Spleen (tissue), 11 donors: ENCODE measurements around the gene CEP76. TPM values are rescaled to one million over a fixed set of nuclear protein-coding genes. Genes with fewer than 3 reads are reported as not detected.

ENCODE experiments used
- DNase-seq: peaks from one replicate; pipeline ENCODE4 v3.0.0-alpha.2; 2020
- H3K27ac ChIP-seq, 8 donors: fragments of 200-600 bp; sonication (generic) in 7 of 8; 1 replicate in 4 of 8; 2 replicates in 4 of 8; pipeline versions ENCODE4 v1.5.0 to v1.8.0; 2016 to 2021; ENCODE audit warnings: inconsistent platforms in 4 of 8, mild to moderate bottlenecking in 4 of 8, moderate library complexity in 1 of 8
- H3K27me3 ChIP-seq, 7 donors: fragments of 200-600 bp; sonication (generic) in 6 of 7; replicated peaks in 1 of 7; 1 replicate in 4 of 7; 2 replicates in 3 of 7; pipeline versions ENCODE4 v1.5.0 to v1.8.0; 2016 to 2021; ENCODE audit warnings: inconsistent platforms in 3 of 7, mild to moderate bottlenecking in 1 of 7
- H3K36me3 ChIP-seq, 6 donors: fragments of 200-600 bp; sonication (generic) in 5 of 6; 1 replicate in 4 of 6; 2 replicates in 2 of 6; pipeline versions ENCODE4 v1.5.0 to v1.8.0; 2016 to 2021; ENCODE audit warnings: inconsistent platforms in 2 of 6
- H3K4me1 ChIP-seq, 6 donors: fragments of 200-600 bp; sonication (generic) in 5 of 6; 1 replicate in 3 of 6; 2 replicates in 3 of 6; pipeline versions ENCODE4 v1.5.0 to v1.8.0; 2016 to 2021; ENCODE audit warnings: inconsistent platforms in 3 of 6
- H3K4me3 ChIP-seq, 8 donors: fragments of 200-600 bp; sonication (generic) in 7 of 8; 1 replicate in 4 of 8; 2 replicates in 4 of 8; pipeline versions ENCODE4 v1.5.0 to v1.8.0; 2016 to 2021; ENCODE audit warnings: inconsistent platforms in 4 of 8, mild to moderate bottlenecking in 4 of 8, moderate library complexity in 2 of 8
- H3K9me3 ChIP-seq, 8 donors: fragments of 200-600 bp; sonication (generic) in 7 of 8; 1 replicate in 4 of 8; 2 replicates in 4 of 8; pipeline versions ENCODE4 v1.5.0 to v1.8.0; 2016 to 2021; ENCODE audit warnings: inconsistent platforms in 4 of 8
- CTCF ChIP-seq, 11 experiments: fragments of 200-600 bp in 7 of 11; fragments of 450-650 bp in 4 of 11; sonication (generic) in 4 of 11; IDR thresholded peaks in 8 of 11; conservative IDR thresholded peaks in 3 of 11; 1 replicate in 7 of 11; 2 replicates in 4 of 11; pipeline versions ENCODE4 v1.4.0 to v1.8.0; 2016 to 2021; ENCODE audit warnings: antibody characterized with exemption in 11 of 11, inconsistent platforms in 4 of 11, mild to moderate bottlenecking in 1 of 11
- POLR2A ChIP-seq, 3 donors: fragments of 450-650 bp; IDR thresholded peaks; one replicate each; pipeline ENCODE4 v1.5.1; 2017; ENCODE audit warnings: antibody characterized with exemption in 3 of 3, mild to moderate bottlenecking in 1 of 3
- POLR2AphosphoS5 ChIP-seq, 3 donors: sonication (generic); formaldehyde crosslinking; IDR thresholded peaks; one replicate each; pipeline ENCODE4 v1.5.1; 2017; ENCODE audit warnings: antibody characterized with exemption in 3 of 3
- WGBS, 5 donors: extraction: QIAGEN DNeasy Blood & Tissue Kit in 3 of 5; methylation state at CpG; one replicate each; pipeline versions ENCODE4 v1.1.5 to v1.1.7; 2013 to 2018; 5-methylcytosine and 5-hydroxymethylcytosine counted together
- intact Hi-C: fragments of 100-400 bp; cut with DNase I; formaldehyde crosslinking; loops from one replicate; pipeline ENCODE4 v1.15.0; 2023; ENCODE audit warnings: low total_unique reads
- polyA plus RNA-seq, 3 donors: library from polyadenylated mRNA; stranded (reverse); fragments of 200-250 nt; gene quantifications; one replicate each; pipeline ENCODE4 v1.2.1, GENCODE V29; 2013
- total RNA-seq, 7 donors: library from RNA; depleted of rRNA in 3 of 7; stranded (reverse); fragments of >200 nt in 3 of 7; fragmentation: NEBNext Ultra II Directional in 4 of 7; extraction: Animal tissue kit (Norgen Biotek cat#: 25700) in 4 of 7; gene quantifications; one replicate each; pipeline versions ENCODE4 v1.1.0 to v1.2.1, GENCODE V29; 2016 to 2021
- donor health status: healthy with polysubstance abuse.
- donor health status: DM: no; HTN: no; CAD: no; lungs with moderate emphysema.
- donor health status: DM: no; HTN: no; CAD: no.
- donor health status: Bipolar disorder and iron deficiency.
- donor health status: healthy.
- donor health status: DM: no; HTN: no; CAD: no.
- donor health status: DM: yes; HTN: yes; CAD: no.

CEP76 gene
- total and polyA plus RNA-seq, 10 donors = 1.5 to 21.2 (median 6.3) TPM

GRCh38 chr18:12637901-12638643 is 64.5 kb downstream of the CEP76 start:
- no peaks in the 10 kb centered on the region for H3K27me3 ChIP-seq
- H3K36me3 ChIP-seq = no peaks in the 10 kb centered on the region
- DNase-seq = no peak
- TF ChIP-seq POLR2A (IDR thresholded peaks at IDR 0.05) = no peak
- TF ChIP-seq CTCF (IDR thresholded peaks at IDR 0.05 in 8 of 11, conservative IDR thresholded peaks at IDR 0.05 in 3 of 11) = no peak
- TF ChIP-seq POLR2AphosphoS5 (IDR thresholded peaks at IDR 0.05) = no peak
- intact Hi-C loops = no loop called here
- no peaks in the 10 kb centered on the region for H3K9me3 ChIP-seq
- 86 to 94% (median 92%) methylated on average over 4 of the region's 4 CpGs for WGBS, 5 donors
- no peaks in the 10 kb centered on the region for H3K4me1 ChIP-seq
- H3K4me3 ChIP-seq = no peak overlapping the region
- H3K27ac ChIP-seq = no peak overlapping the region

- TF ChIP-seq POLR2AphosphoS5 (IDR thresholded peaks at IDR 0.05) (no peak), CTCF (IDR thresholded peaks at IDR 0.05 in 8 of 11, conservative IDR thresholded peaks at IDR 0.05 in 3 of 11) (no peak), POLR2A (IDR thresholded peaks at IDR 0.05) (no peak)
- no peak for DNase-seq
- no peak overlapping the region for H3K4me3 ChIP-seq
- H3K27ac ChIP-seq = no peak overlapping the region
- H3K36me3 ChIP-seq = no peaks in the 10 kb centered on the region
- no peaks in the 10 kb centered on the region for H3K4me1 ChIP-seq
- intact Hi-C loops = no loop called here
- H3K9me3 ChIP-seq = no peaks in the 10 kb centered on the region
- WGBS, 5 donors = 82 to 89% (median 85%) methylated on average over 3 of the region's 3 CpGs
- no peaks in the 10 kb centered on the region for H3K27me3 ChIP-seq
These were observed 65.1 kb downstream of the CEP76 start for GRCh38 chr18:12637393-12637792.

- intact Hi-C loops = no loop called here
- Histone ChIP-seq H3K36me3 (no peaks in the 10 kb centered on the region), H3K4me1 (no peaks in the 10 kb centered on the region), H3K27ac (no peak overlapping the region), H3K9me3 (peaks cover 0 to 6% (median 0%) of the 10 kb centered on the region in 8 donors), H3K4me3 (no peak overlapping the region), H3K27me3 (no peaks in the 10 kb centered on the region)
- TF ChIP-seq POLR2A (IDR thresholded peaks at IDR 0.05) (no peak), CTCF (IDR thresholded peaks at IDR 0.05 in 8 of 11, conservative IDR thresholded peaks at IDR 0.05 in 3 of 11) (no peak)
- 65 to 78% (median 77%) methylated on average over 6 of the region's 6 CpGs for WGBS, 5 donors
- DNase-seq = no peak
These were observed 70.6 kb downstream of the CEP76 start for GRCh38 chr18:12631831-12632477.

- Histone ChIP-seq H3K36me3 (no peaks in the 10 kb centered on the region), H3K27ac (no peak overlapping the region), H3K4me1 (no peaks in the 10 kb centered on the region), H3K27me3 (no peaks in the 10 kb centered on the region), H3K9me3 (peaks cover 0 to 6% (median 0%) of the 10 kb centered on the region in 8 donors), H3K4me3 (no peak overlapping the region)
- intact Hi-C loops = no loop called here
- DNase-seq = no peak
- 88 to 94% (median 93%) methylated on average over 7 of the region's 7 CpGs for WGBS, 5 donors
- TF ChIP-seq POLR2AphosphoS5 (IDR thresholded peaks at IDR 0.05) (no peak), CTCF (IDR thresholded peaks at IDR 0.05 in 8 of 11, conservative IDR thresholded peaks at IDR 0.05 in 3 of 11) (no peak), POLR2A (IDR thresholded peaks at IDR 0.05) (no peak)
These were observed 72.4 kb downstream of the CEP76 start for GRCh38 chr18:12630136-12630535.
